SU-DHL-6 (cell line): ENCODE data around the gene PRKAR2B.

ENCODE experiments used
- H2AFZ ChIP-seq: fragments of 200-600 bp; sonication (generic); 2 replicates; pipeline ENCODE4 v1.6.1; 2014; ENCODE audit warnings: low read depth, mild to moderate bottlenecking, moderate library complexity, mixed read lengths, antibody characterized with exemption, low read length; ENCODE audit not compliant: severe bottlenecking
- H3F3A ChIP-seq: fragments of 200-600 bp; shearing (Covaris generic); 2 replicates; pipeline ENCODE4 v1.6.0; 2016; ENCODE audit warnings: antibody characterized with exemption, mild to moderate bottlenecking; ENCODE audit not compliant: insufficient read depth
- H3K27ac ChIP-seq: fragments of 200-600 bp; sonication (generic); 2 replicates; pipeline ENCODE4 v1.5.1; 2016; ENCODE audit warnings: low read depth, mild to moderate bottlenecking, low read length, moderate library complexity, mixed read lengths
- H3K27me3 ChIP-seq: fragments of 200-600 bp; sonication (generic), shearing (Covaris generic); 2 replicates; pipeline ENCODE4 v1.6.0; 2014; ENCODE audit warnings: mild to moderate bottlenecking, low read length
- H3K36me3 ChIP-seq: fragments of 200-600 bp; sonication (generic); 2 replicates; pipeline ENCODE4 v1.6.1; 2014; ENCODE audit warnings: mild to moderate bottlenecking, low read length, mixed read lengths
- H3K4me2 ChIP-seq: fragments of 300-600, 200-600 bp; shearing (Covaris generic), sonication (generic); 2 replicates; pipeline ENCODE4 v1.6.0; 2014; ENCODE audit warnings: low read length, low read depth, mild to moderate bottlenecking; ENCODE audit not compliant: poor library complexity, severe bottlenecking
- H3K4me3 ChIP-seq: fragments of 200-600 bp; sonication (generic); 2 replicates; pipeline ENCODE4 v1.5.1; 2014; ENCODE audit warnings: antibody characterized with exemption, low read length, mild to moderate bottlenecking, mixed read lengths; ENCODE audit not compliant: insufficient read depth, poor library complexity, severe bottlenecking
- H3K79me2 ChIP-seq: fragments of 200-600 bp; sonication (generic); 2 replicates; pipeline ENCODE4 v1.6.1; 2014; ENCODE audit warnings: mild to moderate bottlenecking, low read length, moderate library complexity; ENCODE audit not compliant: insufficient read depth
- H3K9ac ChIP-seq: fragments of 200-600 bp; sonication (generic); 2 replicates; pipeline ENCODE4 v1.7.0; 2014; ENCODE audit warnings: mild to moderate bottlenecking, low read length
- H3K9me2 ChIP-seq: fragments of 200-600 bp; sonication (generic); replicated peaks from 2 replicates; pipeline ENCODE4 v1.6.1; 2014; ENCODE audit warnings: low read length; ENCODE audit not compliant: insufficient read depth
- H3K9me3 ChIP-seq: fragments of 200-600 bp; sonication (generic); 2 replicates; pipeline ENCODE4 v1.6.1; 2014; ENCODE audit warnings: low read length, mixed read lengths; ENCODE audit not compliant: insufficient read depth
- H4K20me1 ChIP-seq: fragments of 200-600 bp; sonication (generic); 2 replicates; pipeline ENCODE4 v1.6.1; 2014; ENCODE audit warnings: low read depth, mild to moderate bottlenecking, antibody characterized with exemption, low read length, moderate library complexity, mixed read lengths
- EZH2phosphoT487 ChIP-seq: fragments of 200-600 bp; sonication (generic), shearing (Covaris generic); conservative IDR thresholded peaks from 2 replicates; pipeline ENCODE4 v1.6.1; 2018; ENCODE audit warnings: mild to moderate bottlenecking, antibody characterized with exemption, low read length, moderate library complexity, mixed read lengths
- TF ChIP-seq, protein P1 (sequence below): fragments of 200-600 bp; sonication (generic); IDR thresholded peaks from one replicate; pipeline ENCODE4 v1.5.1; 2017; ENCODE audit warnings: antibody characterized with exemption, mild to moderate bottlenecking, low read length, moderate library complexity; ENCODE audit not compliant: insufficient read depth, poor library complexity, severe bottlenecking

Gene PRKAR2B

DNA sequence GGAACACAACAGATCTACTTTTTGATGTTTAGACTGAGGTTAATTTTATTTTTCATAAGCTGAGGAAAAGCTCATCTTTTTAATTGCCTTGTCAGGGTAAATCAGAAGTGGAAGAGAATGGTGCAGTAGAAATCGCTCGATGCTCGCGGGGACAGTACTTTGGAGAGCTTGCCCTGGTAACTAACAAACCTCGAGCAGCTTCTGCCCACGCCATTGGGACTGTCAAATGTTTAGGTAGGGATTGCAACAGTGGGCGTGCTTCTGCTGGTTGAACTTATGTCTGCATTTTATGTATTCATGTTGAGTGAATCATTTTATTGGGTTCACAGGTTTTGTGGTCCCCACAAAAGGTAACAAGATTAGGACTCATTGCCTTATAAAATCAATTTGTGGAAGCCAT lies 112.6 kb downstream of the PRKAR2B start:
- H4K20me1 ChIP-seq, result no peaks in the 10 kb centered on the region

DNA sequence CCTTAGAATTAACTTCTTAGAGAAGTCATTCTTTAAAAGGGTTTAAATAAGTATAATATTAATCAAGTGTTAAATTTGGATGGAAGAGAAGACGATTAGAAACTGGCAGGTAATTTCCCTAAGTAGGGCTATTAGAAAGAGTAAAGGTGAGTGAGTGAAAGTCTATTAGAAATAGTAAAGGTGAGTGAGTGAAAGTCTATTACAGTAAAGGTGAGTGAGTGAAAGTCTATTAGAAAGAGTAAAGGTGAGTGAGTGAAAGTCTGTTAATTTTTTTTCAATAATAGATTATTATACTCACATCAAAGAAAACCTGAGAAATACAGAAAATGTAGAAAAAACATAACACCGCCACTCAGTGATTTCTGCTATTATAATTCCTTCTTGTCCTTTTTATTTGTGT lies 113.5 kb downstream of the PRKAR2B start:
- no peaks in the 10 kb centered on the region for H3K27me3 ChIP-seq
- H3K36me3 ChIP-seq, result no peaks in the 10 kb centered on the region
- no peak for TF ChIP-seq EZH2phosphoT487
- TF ChIP-seq, protein P1, sequence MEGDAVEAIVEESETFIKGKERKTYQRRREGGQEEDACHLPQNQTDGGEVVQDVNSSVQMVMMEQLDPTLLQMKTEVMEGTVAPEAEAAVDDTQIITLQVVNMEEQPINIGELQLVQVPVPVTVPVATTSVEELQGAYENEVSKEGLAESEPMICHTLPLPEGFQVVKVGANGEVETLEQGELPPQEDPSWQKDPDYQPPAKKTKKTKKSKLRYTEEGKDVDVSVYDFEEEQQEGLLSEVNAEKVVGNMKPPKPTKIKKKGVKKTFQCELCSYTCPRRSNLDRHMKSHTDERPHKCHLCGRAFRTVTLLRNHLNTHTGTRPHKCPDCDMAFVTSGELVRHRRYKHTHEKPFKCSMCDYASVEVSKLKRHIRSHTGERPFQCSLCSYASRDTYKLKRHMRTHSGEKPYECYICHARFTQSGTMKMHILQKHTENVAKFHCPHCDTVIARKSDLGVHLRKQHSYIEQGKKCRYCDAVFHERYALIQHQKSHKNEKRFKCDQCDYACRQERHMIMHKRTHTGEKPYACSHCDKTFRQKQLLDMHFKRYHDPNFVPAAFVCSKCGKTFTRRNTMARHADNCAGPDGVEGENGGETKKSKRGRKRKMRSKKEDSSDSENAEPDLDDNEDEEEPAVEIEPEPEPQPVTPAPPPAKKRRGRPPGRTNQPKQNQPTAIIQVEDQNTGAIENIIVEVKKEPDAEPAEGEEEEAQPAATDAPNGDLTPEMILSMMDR, result no peak
- no peaks in the 10 kb centered on the region for H3K79me2 ChIP-seq
- no peaks in the 10 kb centered on the region for H3K9me3 ChIP-seq
- H3K9ac ChIP-seq, result no peak overlapping the region
- no peak overlapping the region for H2AFZ ChIP-seq
- H3K27ac ChIP-seq, result no peak overlapping the region
- H3K4me2 ChIP-seq, result no peak overlapping the region
- H3F3A ChIP-seq, result no peaks in the 10 kb centered on the region
- H3K9me2 ChIP-seq, result no peaks in the 10 kb centered on the region
- no peak overlapping the region for H3K4me3 ChIP-seq
- H4K20me1 ChIP-seq, result no peaks in the 10 kb centered on the region

More for the DNA sequence above, 112.6 kb downstream of the PRKAR2B start:
- H3K27me3 ChIP-seq, result no peaks in the 10 kb centered on the region
- no peak overlapping the region for H3K4me3 ChIP-seq
- no peaks in the 10 kb centered on the region for H3K36me3 ChIP-seq
- no peak overlapping the region for H3K4me2 ChIP-seq
- no peaks in the 10 kb centered on the region for H3K79me2 ChIP-seq
- no peaks in the 10 kb centered on the region for H3K9me3 ChIP-seq
- no peaks in the 10 kb centered on the region for H3F3A ChIP-seq
- no peak overlapping the region for H2AFZ ChIP-seq
- no peaks in the 10 kb centered on the region for H3K9me2 ChIP-seq
- TF ChIP-seq, protein P1, result no peak
- no peak for TF ChIP-seq EZH2phosphoT487
- no peak overlapping the region for H3K27ac ChIP-seq
- no peak overlapping the region for H3K9ac ChIP-seq

DNA sequence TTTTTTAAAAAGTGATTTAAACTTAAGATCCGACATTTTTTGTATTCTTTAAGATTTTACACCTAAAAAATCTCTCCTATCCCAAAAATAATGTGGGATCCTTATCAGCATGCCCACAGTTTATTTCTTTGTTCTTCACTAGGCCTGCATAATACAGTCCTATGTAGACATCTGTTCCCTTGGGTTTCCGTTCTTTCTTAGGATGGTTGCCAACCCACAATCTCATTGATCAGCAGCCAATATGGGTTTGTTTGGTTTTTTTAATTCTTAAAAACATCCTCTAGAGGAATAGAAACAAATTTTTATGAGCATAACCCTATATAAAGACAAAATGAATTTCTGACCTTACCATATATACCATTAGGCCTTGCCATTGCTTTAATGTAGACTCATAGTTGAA lies 115.9 kb downstream of the PRKAR2B start:
- Histone ChIP-seq H3K27ac (no peak overlapping the region), H3F3A (no peaks in the 10 kb centered on the region), H3K9me3 (no peaks in the 10 kb centered on the region), H3K79me2 (no peaks in the 10 kb centered on the region), H3K9ac (no peak overlapping the region), H3K4me2 (no peak overlapping the region), H4K20me1 (no peaks in the 10 kb centered on the region), H3K4me3 (no peak overlapping the region), H2AFZ (no peak overlapping the region), H3K36me3 (no peaks in the 10 kb centered on the region), H3K9me2 (no peaks in the 10 kb centered on the region), H3K27me3 (no peaks in the 10 kb centered on the region)
- no peak for TF ChIP-seq EZH2phosphoT487
- TF ChIP-seq, protein P1, result no peak
